IMR-90 (cell line): ENCODE results near the gene MRPL17. TPM values are rescaled to one million over a fixed set of nuclear protein-coding genes. Genes with fewer than 3 reads are reported as not detected.
A peak's percentile ranks its signal among the peaks of the same experiment; 100 is the strongest.

ENCODE experiments used
- ATAC-seq: fragments of 200-7000 bp; cut with Tn5 transposase; 2 replicates; pipeline ENCODE4 v1.9.1; 2020; ENCODE audit warnings: low read depth, mild to moderate bottlenecking, moderate library complexity
- BruUV-seq: library from RNA; stranded (reverse); fragments of 400-500 nt; replicated peaks from 2 replicates; lab custom pipeline; 2021; lab: Mats Ljungman, UMichigan
- CTCF ChIA-PET: fragments of 300-600 bp; formaldehyde crosslinking; extraction: SDS; loops from one replicate; lab custom pipeline; 2021; ENCODE audit warnings: antibody characterized with exemption; lab: Yijun Ruan, JAX
- POLR2A ChIA-PET: fragments of 300-600 bp; sonication (Branson Sonifier 250); formaldehyde crosslinking; loops from one replicate; lab custom pipeline; 2022; ENCODE audit warnings: antibody characterized with exemption; ENCODE audit not compliant: unreplicated experiment; lab: Charles Lee
- DNase-seq: peaks from one replicate; pipeline ENCODE4 v3.0.0; 2013
- H2AFZ ChIP-seq: replicated peaks from 2 replicates; pipeline ENCODE3; 2013; ENCODE audit warnings: low read length, mild to moderate bottlenecking; ENCODE audit not compliant: poor library complexity
- H2AK5ac ChIP-seq: 2 replicates; pipeline ENCODE4 v1.6.1; 2013; ENCODE audit warnings: low read depth, low read length, inconsistent platforms
- H2AK9ac ChIP-seq: replicated peaks from 2 replicates; pipeline ENCODE3; 2013; ENCODE audit warnings: mild to moderate bottlenecking, low read depth, low read length, moderate library complexity; ENCODE audit not compliant: poor library complexity
- H2BK120ac ChIP-seq: 2 replicates; pipeline ENCODE4 v1.6.1; 2013; ENCODE audit warnings: low read depth, low read length, inconsistent platforms
- H2BK15ac ChIP-seq: 3 replicates; pipeline ENCODE4 v1.6.1; 2013; ENCODE audit warnings: low read depth, low read length, inconsistent platforms
- H2BK20ac ChIP-seq: 2 replicates; pipeline ENCODE4 v1.6.1; 2013; ENCODE audit warnings: low read depth, mild to moderate bottlenecking, inconsistent platforms, low read length, moderate library complexity
- H2BK5ac ChIP-seq: 2 replicates; pipeline ENCODE4 v1.6.1; 2013; ENCODE audit warnings: mild to moderate bottlenecking, low read depth, low read length, inconsistent platforms; ENCODE audit not compliant: poor library complexity, severe bottlenecking
- H3K14ac ChIP-seq: replicated peaks from 2 replicates; pipeline ENCODE4 v1.6.1; 2013; ENCODE audit warnings: low read depth, low read length, inconsistent platforms
- H3K18ac ChIP-seq: 2 replicates; pipeline ENCODE4 v1.6.1; 2013; ENCODE audit warnings: low read depth, low read length, control low read depth
- H3K23ac ChIP-seq: 2 replicates; pipeline ENCODE4 v1.6.1; 2013; ENCODE audit warnings: low read depth, low read length, inconsistent platforms
- H3K27ac ChIP-seq: 2 replicates; pipeline ENCODE4 v1.5.1; 2013; ENCODE audit warnings: mild to moderate bottlenecking, control low read depth, low read length; ENCODE audit not compliant: insufficient read depth
- H3K27me3 ChIP-seq: 2 replicates; pipeline ENCODE4 v1.6.1; 2013; ENCODE audit warnings: low read length; ENCODE audit not compliant: control insufficient read depth, insufficient read depth
- H3K36me3 ChIP-seq: 2 replicates; pipeline ENCODE4 v1.6.1; 2013; ENCODE audit warnings: low read length, mixed read lengths; ENCODE audit not compliant: control insufficient read depth, insufficient read depth
- H3K4ac ChIP-seq: 2 replicates; pipeline ENCODE4 v1.6.1; 2013; ENCODE audit warnings: low read depth, low read length, inconsistent platforms
- H3K4me1 ChIP-seq: 2 replicates; pipeline ENCODE4 v1.6.1; 2013; ENCODE audit warnings: low read length, mixed read lengths; ENCODE audit not compliant: control insufficient read depth, insufficient read depth
- H3K4me2 ChIP-seq: 2 replicates; pipeline ENCODE4 v1.6.1; 2013; ENCODE audit warnings: low read depth, mild to moderate bottlenecking, control low read depth, low read length, moderate library complexity
- H3K4me3 ChIP-seq: 2 replicates; pipeline ENCODE4 v1.5.1; 2013; ENCODE audit warnings: low read depth, mild to moderate bottlenecking, control low read depth, low read length, moderate library complexity; ENCODE audit not compliant: insufficient read depth
- H3K56ac ChIP-seq: 2 replicates; pipeline ENCODE4 v1.6.1; 2013; ENCODE audit warnings: low read length, inconsistent platforms; ENCODE audit not compliant: insufficient read depth; ENCODE audit errors: extremely low read depth
- H3K79me1 ChIP-seq, 2 experiments: 2 replicates each; pipeline ENCODE4 v1.6.1; 2013; ENCODE audit warnings: low read length in 2 of 2, inconsistent platforms in 1 of 2, low read depth in 1 of 2
- H3K9ac ChIP-seq: 2 replicates; pipeline ENCODE4 v1.6.1; 2013; ENCODE audit warnings: low read depth, low read length, control low read depth
- H3K9me1 ChIP-seq: 2 replicates; pipeline ENCODE4 v1.6.1; 2013; ENCODE audit warnings: low read length, inconsistent platforms; ENCODE audit not compliant: insufficient read depth
- H3K9me3 ChIP-seq: 2 replicates; pipeline ENCODE4 v1.6.1; 2013; ENCODE audit warnings: low read length; ENCODE audit not compliant: control insufficient read depth, insufficient read depth
- H4K20me1 ChIP-seq: 2 replicates; pipeline ENCODE4 v1.6.1; 2013; ENCODE audit warnings: low read length, inconsistent platforms; ENCODE audit not compliant: insufficient read depth
- H4K5ac ChIP-seq: 2 replicates; pipeline ENCODE4 v1.6.1; 2013; ENCODE audit warnings: mild to moderate bottlenecking, low read depth, low read length, control low read depth
- H4K8ac ChIP-seq, 2 experiments: 2 replicates each; pipeline ENCODE4 v1.6.1; 2013; ENCODE audit warnings: low read depth in 2 of 2, low read length in 2 of 2, control low read depth in 1 of 2, inconsistent platforms in 1 of 2
- H4K91ac ChIP-seq: 2 replicates; pipeline ENCODE4 v1.6.1; 2013; ENCODE audit warnings: low read depth, low read length, inconsistent platforms; ENCODE audit not compliant: insufficient read depth
- FOS ChIP-seq: fragments of 150-350 bp; IDR thresholded peaks from 2 replicates; pipeline ENCODE4 v1.6.1; 2016; ENCODE audit warnings: low read depth, low read length
- MAFK ChIP-seq: IDR thresholded peaks from 2 replicates; pipeline ENCODE4 v1.6.1; 2012; ENCODE audit warnings: low read depth, low read length, improper control_type of control experiment
- RAD21 ChIP-seq: IDR thresholded peaks from 2 replicates; pipeline ENCODE4 v1.6.1; 2012; ENCODE audit warnings: low read length, improper control_type of control experiment
- RCOR1 ChIP-seq: IDR thresholded peaks from 2 replicates; pipeline ENCODE4 v1.6.1; 2012; ENCODE audit warnings: mild to moderate bottlenecking, low read length, improper control_type of control experiment; ENCODE audit not compliant: insufficient replicate concordance
- SMC3 ChIP-seq: fragments of 150-350 bp; IDR thresholded peaks from 2 replicates; pipeline ENCODE4 v1.6.1; 2016; ENCODE audit warnings: low read depth, mild to moderate bottlenecking, antibody characterized with exemption, low read length, moderate library complexity
- WGBS, 2 experiments: methylation state at CpG; one replicate each; pipeline versions ENCODE4 v1.1.5 to v1.1.7; 2013; ENCODE audit warnings: missing lambda C conversion rate in 2 of 2; ENCODE audit not compliant: insufficient read length in 1 of 2; ENCODE audit errors: extremely low coverage in 2 of 2; 5-methylcytosine and 5-hydroxymethylcytosine counted together
- dilution Hi-C: fragments of 300-500 bp; cut with HindIII; formaldehyde crosslinking; loops from one replicate; pipeline ENCODE4 v1.14.3; 2018; ENCODE audit warnings: low sequenced_read_pairs; ENCODE audit not compliant: unreplicated experiment
- in situ Hi-C: fragments of 300-500 bp; cut with MboI; formaldehyde crosslinking; loops from 3 replicates; pipeline ENCODE4 v1.14.3; 2019; ENCODE audit warnings: low sequenced_read_pairs, inconsistent platforms, mixed read lengths
- intact Hi-C: fragments of 100-400 bp; cut with micrococcal nuclease; formaldehyde crosslinking; loops from 2 replicates; pipeline ENCODE4 v1.10.0; 2022
- polyA plus RNA-seq, 3 experiments: library from polyadenylated mRNA; depleted of rRNA; stranded (reverse); fragments of >200 nt; gene quantifications; 2 replicates each; pipeline ENCODE4 v1.2.3, GENCODE V29; 2012; ENCODE audit warnings: low replicate concordance in 1 of 3
- total RNA-seq: library from RNA; depleted of rRNA; stranded (reverse); fragments of >200 nt; gene quantifications from 2 replicates; pipeline ENCODE4 v1.2.3, GENCODE V29; 2012
- TF ChIP-seq, protein P1 (sequence below): fragments of 150-350 bp; IDR thresholded peaks from 2 replicates; pipeline ENCODE4 v1.6.1; 2016; ENCODE audit warnings: low read depth, mild to moderate bottlenecking, low read length, moderate library complexity, borderline replicate concordance

The MRPL17 gene
- total and polyA plus RNA-seq, 2 of the 4 experiments (the other 2 are of a cell fraction): 70.3 to 85.2 TPM

- Histone ChIP-seq H4K5ac (no peak overlapping the region), H4K20me1 (peaks cover 5% of the 10 kb centered on the region; the same call in 1 of the 2 replicates), H3K79me1 (peaks cover 5 to 40% of the 10 kb centered on the region in 2 experiments; a peak in 3 of 4 replicates), H2BK20ac (no peak overlapping the region), H4K91ac (no peak overlapping the region), H3K9me1 (peaks cover 26% of the 10 kb centered on the region), H4K8ac (peak overlapping the region in 1 of 2 experiments; percentile 94; a peak in 1 of 4 replicates), H3K14ac (peak overlapping the region; percentile 64; the same call in 1 of the 2 replicates), H2BK120ac (no peak overlapping the region), H2AFZ (no peak overlapping the region), H3K4me2 (no peak overlapping the region), H3K56ac (peak overlapping the region; percentile 10; the same call in 1 of the 2 replicates), H3K27ac (no peak overlapping the region), H3K4me3 (no peak overlapping the region), H3K36me3 (peaks cover 4% of the 10 kb centered on the region; the same call in 1 of the 2 replicates), H2BK15ac (no peak overlapping the region), H2BK5ac (no peak overlapping the region), H2AK5ac (0 out of 2 replicates have a peak overlapping the region, but pooled peaks have one; percentile 23), H3K9me3 (no peaks in the 10 kb centered on the region), H3K18ac (no peak overlapping the region), H3K4ac (peak overlapping the region; percentile 83), H3K4me1 (peaks cover 16% of the 10 kb centered on the region), H3K27me3 (0 out of 2 replicates have a peak, but pooled peaks cover 3% of the 10 kb centered on the region), H3K23ac (no peak overlapping the region), H2AK9ac (no peak overlapping the region), H3K9ac (no peak overlapping the region)
- DNase-seq (no peak), ATAC-seq (no peak)
- intact Hi-C loops: no loop called here
- dilution Hi-C loops: no loop called here
- CTCF ChIA-PET: interaction anchor here (1.1 kb wide), 1 partner anchor 36 kb away, joined by 4 read pairs; the partner anchor contains the start of gene MRPL17
- TF ChIP-seq SMC3 (no peak), MAFK (no peak), FOS (no peak), RAD21 (no peak), RCOR1 (no peak)
- TF ChIP-seq, protein P1, sequence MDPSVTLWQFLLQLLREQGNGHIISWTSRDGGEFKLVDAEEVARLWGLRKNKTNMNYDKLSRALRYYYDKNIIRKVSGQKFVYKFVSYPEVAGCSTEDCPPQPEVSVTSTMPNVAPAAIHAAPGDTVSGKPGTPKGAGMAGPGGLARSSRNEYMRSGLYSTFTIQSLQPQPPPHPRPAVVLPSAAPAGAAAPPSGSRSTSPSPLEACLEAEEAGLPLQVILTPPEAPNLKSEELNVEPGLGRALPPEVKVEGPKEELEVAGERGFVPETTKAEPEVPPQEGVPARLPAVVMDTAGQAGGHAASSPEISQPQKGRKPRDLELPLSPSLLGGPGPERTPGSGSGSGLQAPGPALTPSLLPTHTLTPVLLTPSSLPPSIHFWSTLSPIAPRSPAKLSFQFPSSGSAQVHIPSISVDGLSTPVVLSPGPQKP: no peak
- in situ Hi-C loops: no loop called here
- no TSS peak for BruUV-seq
- 90% methylated on average over 2 of the region's 2 CpGs; no CpG with 5 or more reads in 1 of the 2 experiments for WGBS, 2 experiments
- POLR2A ChIA-PET: no interaction called here
Observed at GRCh38 chr11:6647836-6648235, 35.3 kb downstream of the MRPL17 start.
